ENCODE results near the gene ANAPC16. TPM values are rescaled to one million over a fixed set of nuclear protein-coding genes. Genes with fewer than 3 reads are reported as not detected.
A peak's percentile ranks its signal among the peaks of the same experiment; 100 is the strongest.

Gene ANAPC16
- total RNA-seq, 4 donors from 2014 or later: 106 to 157 (median 143) TPM

DNA sequence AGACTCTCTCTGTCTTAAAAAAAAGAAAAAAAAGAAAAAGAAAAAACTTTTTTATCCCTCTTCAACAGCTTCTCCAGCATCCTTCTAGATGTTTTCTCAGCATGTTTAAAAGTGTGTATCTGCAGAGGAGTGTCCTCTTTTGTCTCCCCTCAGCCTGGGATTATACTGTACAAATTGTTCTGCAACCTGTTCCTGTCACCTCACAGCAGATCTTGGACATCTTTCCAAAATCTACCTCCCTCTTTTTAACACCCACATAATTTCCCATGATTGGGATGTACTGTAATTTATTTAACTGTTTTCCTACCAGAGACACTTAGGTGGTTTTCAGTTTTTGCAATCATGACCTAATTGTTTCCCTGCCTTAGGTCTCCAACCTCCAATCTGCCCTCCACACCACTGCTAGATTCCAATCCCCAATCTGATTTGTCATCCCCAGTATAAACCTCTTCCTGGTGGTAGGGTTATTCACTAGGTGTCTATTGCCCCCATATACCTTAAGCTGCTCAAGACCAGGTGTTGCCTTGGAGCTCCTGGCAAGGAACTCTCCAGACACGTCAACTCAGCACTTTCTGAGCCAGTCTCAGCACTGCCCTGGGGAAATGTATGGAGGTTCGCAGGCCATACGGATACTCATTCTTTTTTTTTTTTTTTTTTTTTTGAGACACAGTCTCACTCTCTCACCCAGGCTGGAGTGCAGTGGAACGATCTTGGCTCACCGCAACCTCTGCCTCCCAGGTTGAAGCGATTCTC, 40.3 kb downstream of the ANAPC16 start:
- peak overlapping the region in 1 of 4 donors; percentile 14 for H3K4me3 ChIP-seq
- H3K27me3 ChIP-seq: no peaks in the 10 kb centered on the region
- no peak for DNase-seq (ENCODE audit: extremely low spot score)
- no peaks in the 10 kb centered on the region for H3K36me3 ChIP-seq
- WGBS: 93% methylated on average over 6 of the region's 6 CpGs
- intact Hi-C loops (cut with DNase I): loop anchor here (5.0 kb wide), 1 partner anchor 39 kb away; the partner anchor contains the start of genes ANAPC16 and ASCC1
- peak overlapping the region; percentile 93 to 97 (median 94) for H3K27ac ChIP-seq (replicated peaks in 1 of 4)
- TF ChIP-seq EP300 (IDR thresholded peaks at IDR 0.05): peak; percentile 17
- peak; percentile 60 to 78 for TF ChIP-seq POLR2AphosphoS5 (IDR thresholded peaks at IDR 0.05)
- TF ChIP-seq CTCF (IDR thresholded peaks at IDR 0.05): no peak
- no peaks in the 10 kb centered on the region for H3K9me3 ChIP-seq
- H3K4me1 ChIP-seq: peaks cover 87 to 99% (median 95%) of the 10 kb centered on the region in 4 donors

- TF ChIP-seq POLR2A (IDR thresholded peaks at IDR 0.05; ENCODE audit: low read depth): no peak
- peak in 1 of 2 donors; percentile 41 for TF ChIP-seq POLR2AphosphoS5 (IDR thresholded peaks at IDR 0.05)
- no peaks in the 10 kb centered on the region for H3K9me3 ChIP-seq
- 72% methylated on average over 8 of the region's 8 CpGs for WGBS
- no peaks in the 10 kb centered on the region for H3K27me3 ChIP-seq
- DNase-seq (ENCODE audit: extremely low spot score): no peak
- intact Hi-C loops (cut with DNase I): loop anchor here (5.0 kb wide), 1 partner anchor 40 kb away; the partner anchor contains the start of genes ANAPC16 and ASCC1
- no peak overlapping the region for H3K4me3 ChIP-seq
- peaks cover 85 to 97% (median 94%) of the 10 kb centered on the region in 4 donors for H3K4me1 ChIP-seq
- peak overlapping the region; percentile 93 to 97 (median 94) for H3K27ac ChIP-seq (replicated peaks in 1 of 4)
- H3K36me3 ChIP-seq: no peaks in the 10 kb centered on the region
Observed at GRCh38 chr10:72257051-72257892, 41.5 kb downstream of the ANAPC16 start.

DNA sequence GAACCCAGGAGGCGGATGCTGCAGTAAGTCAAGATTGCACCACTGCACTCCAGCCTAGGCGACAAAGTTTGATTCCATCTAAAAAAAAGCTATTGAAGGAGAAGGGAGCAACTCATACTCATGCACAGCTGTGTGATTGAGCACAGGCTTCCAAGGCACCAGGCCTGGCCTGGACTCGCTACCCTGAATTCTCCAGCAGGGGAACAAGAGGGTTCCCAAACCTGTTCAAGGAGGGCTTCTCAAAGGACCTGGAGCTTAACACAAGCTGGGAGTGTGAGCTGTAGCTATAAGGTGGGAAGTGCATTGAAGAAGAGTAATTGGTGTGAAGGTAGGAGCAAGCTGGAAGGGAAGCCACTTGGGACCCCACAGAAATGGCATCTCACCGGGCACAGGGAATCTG, 42.8 kb downstream of the ANAPC16 start:
- no peaks in the 10 kb centered on the region for H3K9me3 ChIP-seq
- peaks cover 78 to 89% (median 87%) of the 10 kb centered on the region in 4 donors for H3K4me1 ChIP-seq
- H3K36me3 ChIP-seq: no peaks in the 10 kb centered on the region
- DNase-seq (ENCODE audit: extremely low spot score): no peak
- no peak overlapping the region for H3K4me3 ChIP-seq
- 98% methylated on average over 4 of the region's 4 CpGs for WGBS
- TF ChIP-seq POLR2A (IDR thresholded peaks at IDR 0.05; ENCODE audit: low read depth): no peak
- no peak for TF ChIP-seq POLR2AphosphoS5 (IDR thresholded peaks at IDR 0.05)
- TF ChIP-seq CTCF (IDR thresholded peaks at IDR 0.05): no peak
- TF ChIP-seq EP300 (IDR thresholded peaks at IDR 0.05): no peak
- no peaks in the 10 kb centered on the region for H3K27me3 ChIP-seq
- intact Hi-C loops (cut with DNase I): loop anchor here (5.0 kb wide), 1 partner anchor 41 kb away; the partner anchor contains the start of genes ANAPC16 and ASCC1
- peak overlapping the region; percentile 93 to 97 (median 94) for H3K27ac ChIP-seq (replicated peaks in 1 of 4)

DNA sequence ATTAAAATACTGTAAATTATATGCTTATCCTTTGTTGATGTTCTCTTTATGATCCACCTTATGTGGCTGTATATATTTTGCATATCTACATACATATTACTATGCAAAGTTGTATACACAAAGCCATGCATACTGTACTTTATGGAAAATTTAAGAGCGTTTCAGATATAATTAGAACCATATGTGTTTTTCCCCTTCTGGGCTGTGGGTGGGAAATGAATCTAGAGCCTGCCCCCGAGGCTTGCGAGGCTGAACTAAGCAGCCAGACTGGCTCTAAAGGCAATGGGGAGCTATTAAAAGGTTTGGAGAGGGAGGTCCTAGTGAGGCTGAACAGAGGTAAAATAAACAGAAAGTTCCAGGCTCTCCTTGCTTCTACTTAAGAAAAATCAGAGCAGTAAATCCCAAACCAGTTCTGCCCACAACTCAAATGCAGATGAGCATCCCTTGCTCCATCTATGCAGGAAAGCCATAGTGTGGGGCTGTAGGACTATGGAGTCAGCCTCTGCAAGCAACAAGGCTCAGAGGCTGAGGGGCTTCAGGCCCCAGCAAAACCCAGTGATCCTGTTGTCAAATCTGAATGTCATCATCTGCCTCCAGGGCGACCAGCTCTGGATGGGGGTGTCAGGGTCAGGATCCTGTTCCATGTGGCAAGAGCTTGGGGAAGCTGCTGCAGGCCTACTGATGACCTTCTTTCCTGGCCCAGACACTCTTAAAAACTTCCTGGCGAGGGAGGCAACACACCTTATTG, 43.9 kb downstream of the ANAPC16 start:
- Histone ChIP-seq H3K27ac (replicated peaks in 1 of 4) (peak overlapping the region; percentile 93 to 97 (median 94)), H3K4me1 (peaks cover 70 to 82% (median 78%) of the 10 kb centered on the region in 4 donors), H3K36me3 (no peaks in the 10 kb centered on the region), H3K27me3 (no peaks in the 10 kb centered on the region), H3K4me3 (no peak overlapping the region), H3K9me3 (no peaks in the 10 kb centered on the region)
- TF ChIP-seq POLR2AphosphoS5 (IDR thresholded peaks at IDR 0.05) (peak; percentile 48 to 60), EP300 (IDR thresholded peaks at IDR 0.05) (no peak)
- intact Hi-C loops (cut with DNase I): loop anchor here (5.0 kb wide), 1 partner anchor 42 kb away; the partner anchor contains the start of genes ANAPC16 and ASCC1
- no peak for DNase-seq (ENCODE audit: extremely low spot score)
- 22% methylated on average over 5 of the region's 5 CpGs for WGBS

DNA sequence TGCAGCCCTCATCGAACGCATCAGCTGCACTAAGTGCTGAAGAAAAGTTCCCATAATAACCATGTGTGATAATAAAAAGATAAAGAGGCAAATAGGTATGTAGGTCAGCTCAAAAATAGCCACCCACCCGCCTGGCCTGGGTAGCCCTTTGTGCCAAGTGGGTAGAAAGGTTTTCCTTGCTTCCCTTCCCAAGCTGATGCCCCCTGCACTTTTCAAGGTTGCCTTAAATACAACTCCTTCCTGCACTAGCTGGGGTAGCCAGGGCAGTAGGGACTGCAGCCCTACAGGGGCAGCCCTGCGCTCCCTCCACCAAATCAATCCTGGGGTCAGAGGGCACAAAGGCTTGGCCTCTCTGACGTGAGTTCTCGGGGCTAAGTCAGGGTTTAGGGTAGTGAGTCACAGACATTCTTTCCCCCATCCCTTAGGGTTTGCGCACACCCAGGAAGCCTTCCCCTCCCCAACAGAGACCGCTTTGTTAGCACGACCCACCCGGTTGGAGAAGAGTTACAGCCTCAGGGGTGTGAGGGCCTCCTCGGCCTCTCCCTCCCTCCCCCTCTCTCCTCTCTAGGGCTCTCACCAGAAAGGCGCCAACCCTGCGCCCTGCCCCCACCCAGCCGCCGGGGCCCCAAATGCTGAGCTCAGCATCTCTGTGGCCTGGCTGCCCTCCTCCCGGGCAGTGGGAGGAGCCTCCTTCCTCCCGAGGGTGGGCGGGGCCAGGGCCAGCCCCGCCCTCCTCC, 44.6 kb downstream of the ANAPC16 start:
- Histone ChIP-seq H3K27me3 (no peaks in the 10 kb centered on the region), H3K36me3 (no peaks in the 10 kb centered on the region), H3K4me1 (peaks cover 64 to 75% (median 70%) of the 10 kb centered on the region in 4 donors), H3K27ac (replicated peaks in 1 of 4) (peak overlapping the region; percentile 93 to 97 (median 94)), H3K4me3 (peak overlapping the region; percentile 56 to 60 (median 58)), H3K9me3 (no peaks in the 10 kb centered on the region)
- 28% methylated on average over 14 of the region's 19 CpGs for WGBS
- TF ChIP-seq POLR2AphosphoS5 (IDR thresholded peaks at IDR 0.05) (peak; percentile 65 to 66), CTCF (IDR thresholded peaks at IDR 0.05) (no peak)
- intact Hi-C loops (cut with DNase I): no loop called here
- DNase-seq (ENCODE audit: extremely low spot score): peak; percentile 95
